SHP77 treated with DMSO at 0.1 percent for 48 hours (cell line): ENCODE data around the gene NEBL.
"Not testable (repeated sequence)": the region's sequence is repeated elsewhere in the genome, so short reads cannot be mapped to it uniquely, and the experiment has no call there.

ENCODE experiments used
- DNase-seq: peaks from one replicate; lab custom pipeline; 2025; lab: John Stamatoyannopoulos, UW

The NEBL gene, protein sequence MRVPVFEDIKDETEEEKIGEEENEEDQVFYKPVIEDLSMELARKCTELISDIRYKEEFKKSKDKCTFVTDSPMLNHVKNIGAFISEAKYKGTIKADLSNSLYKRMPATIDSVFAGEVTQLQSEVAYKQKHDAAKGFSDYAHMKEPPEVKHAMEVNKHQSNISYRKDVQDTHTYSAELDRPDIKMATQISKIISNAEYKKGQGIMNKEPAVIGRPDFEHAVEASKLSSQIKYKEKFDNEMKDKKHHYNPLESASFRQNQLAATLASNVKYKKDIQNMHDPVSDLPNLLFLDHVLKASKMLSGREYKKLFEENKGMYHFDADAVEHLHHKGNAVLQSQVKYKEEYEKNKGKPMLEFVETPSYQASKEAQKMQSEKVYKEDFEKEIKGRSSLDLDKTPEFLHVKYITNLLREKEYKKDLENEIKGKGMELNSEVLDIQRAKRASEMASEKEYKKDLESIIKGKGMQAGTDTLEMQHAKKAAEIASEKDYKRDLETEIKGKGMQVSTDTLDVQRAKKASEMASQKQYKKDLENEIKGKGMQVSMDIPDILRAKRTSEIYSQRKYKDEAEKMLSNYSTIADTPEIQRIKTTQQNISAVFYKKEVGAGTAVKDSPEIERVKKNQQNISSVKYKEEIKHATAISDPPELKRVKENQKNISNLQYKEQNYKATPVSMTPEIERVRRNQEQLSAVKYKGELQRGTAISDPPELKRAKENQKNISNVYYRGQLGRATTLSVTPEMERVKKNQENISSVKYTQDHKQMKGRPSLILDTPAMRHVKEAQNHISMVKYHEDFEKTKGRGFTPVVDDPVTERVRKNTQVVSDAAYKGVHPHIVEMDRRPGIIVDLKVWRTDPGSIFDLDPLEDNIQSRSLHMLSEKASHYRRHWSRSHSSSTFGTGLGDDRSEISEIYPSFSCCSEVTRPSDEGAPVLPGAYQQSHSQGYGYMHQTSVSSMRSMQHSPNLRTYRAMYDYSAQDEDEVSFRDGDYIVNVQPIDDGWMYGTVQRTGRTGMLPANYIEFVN

DNA sequence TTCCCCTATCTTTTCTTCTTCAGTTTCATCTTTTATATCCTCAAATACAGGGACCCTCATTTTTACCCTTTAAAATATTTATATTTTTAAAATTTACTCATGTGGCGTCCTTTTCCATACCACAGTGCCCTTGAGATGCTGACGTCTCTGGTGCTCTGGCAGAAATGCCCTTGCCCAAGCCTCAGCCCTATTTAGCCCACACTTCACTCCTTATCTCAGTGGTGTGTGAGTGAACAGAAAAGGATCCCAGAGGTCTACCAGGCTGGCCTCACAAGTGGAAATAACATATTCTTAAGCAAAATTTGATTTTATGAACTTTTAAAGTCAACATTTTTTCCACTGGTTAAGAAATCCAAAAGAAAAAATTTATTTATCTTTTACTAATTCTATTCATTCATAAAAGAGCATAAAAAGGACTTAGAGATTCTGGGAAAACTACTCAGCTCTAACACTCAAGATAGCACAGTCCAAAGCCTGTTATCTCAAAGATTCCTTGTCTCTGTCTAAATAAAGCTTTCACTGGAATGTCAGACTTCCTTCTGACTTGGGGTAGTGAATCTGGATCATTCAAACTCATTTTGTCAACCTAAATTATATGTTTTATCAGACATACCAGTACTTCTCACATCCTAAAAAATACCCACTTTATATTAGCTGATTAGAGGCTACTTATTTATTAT is at the start of gene NEBL:
NEBL (minus strand) TSS at position 166 of the 680 bp plus-strand sequence; CDS start at position 60, 106 bp downstream.
- DNase-seq: no peak

DNA sequence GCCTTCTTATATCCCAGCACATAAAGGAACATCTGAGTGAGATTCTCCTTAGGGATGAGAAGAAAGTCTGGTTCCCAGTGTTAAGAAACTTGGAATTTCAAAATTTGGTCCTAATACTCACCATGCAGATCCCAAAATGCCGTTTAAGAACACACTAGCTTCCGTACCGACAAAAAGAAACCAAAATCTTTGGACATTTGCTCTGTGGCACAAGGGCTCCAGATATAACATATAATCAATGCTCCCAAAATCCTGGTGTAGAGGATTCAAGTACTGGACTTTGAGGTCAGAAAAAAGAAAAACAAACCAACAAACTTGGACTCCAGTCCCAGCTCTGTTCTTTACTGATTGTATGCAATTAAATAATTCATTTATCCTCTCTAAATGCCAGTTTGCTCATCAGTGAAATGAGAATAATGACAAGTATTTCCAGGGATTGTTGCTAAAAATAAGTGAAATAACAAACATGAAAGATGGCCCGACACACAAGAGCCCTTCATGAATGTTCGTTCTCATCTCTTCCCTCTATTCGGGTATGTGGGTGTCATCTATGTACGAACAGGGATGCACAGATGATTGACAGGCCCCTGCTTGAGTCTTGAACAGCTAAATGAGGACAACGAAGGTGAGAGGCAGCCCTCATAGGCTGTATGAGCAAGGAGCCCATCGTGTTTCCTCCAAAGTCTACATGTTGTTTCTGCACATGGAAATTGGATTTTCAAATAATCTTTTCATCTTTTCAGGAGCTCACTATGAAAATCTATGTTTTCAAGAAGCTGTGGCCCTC is 48.6 kb upstream of the NEBL start:
- DNase-seq: no peak

DNA sequence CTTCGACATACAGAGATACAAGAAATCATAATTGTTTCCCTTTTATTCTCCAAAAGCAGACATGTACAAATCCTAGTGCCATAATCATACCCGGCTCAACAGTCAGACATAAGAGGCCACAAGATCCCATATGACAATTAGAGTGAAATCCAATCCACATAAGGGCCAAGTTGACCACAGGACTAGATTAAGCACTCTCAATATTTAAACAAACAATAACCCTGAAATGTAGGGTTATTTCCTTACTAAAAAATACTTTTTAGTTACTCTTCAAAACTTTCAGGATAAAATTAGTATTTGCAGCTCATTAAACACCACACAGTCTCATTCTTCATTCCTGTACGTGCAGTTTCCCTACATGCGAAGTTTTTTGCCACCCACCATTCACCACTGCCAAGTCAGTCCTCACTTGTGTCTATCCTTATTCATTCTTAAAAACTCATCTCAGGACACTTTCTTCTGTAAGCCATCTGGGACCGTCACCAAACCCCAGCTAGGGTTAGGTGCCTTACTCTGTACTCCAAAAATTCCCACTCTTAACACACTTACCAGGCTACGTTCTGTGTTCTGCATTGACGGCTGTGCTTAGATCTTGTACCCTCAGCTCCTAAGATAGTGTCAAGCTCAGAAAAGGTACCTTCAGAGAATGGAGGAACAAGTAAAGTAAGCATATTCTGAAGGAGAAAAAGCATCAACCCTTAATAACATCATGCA is 47.8 kb upstream of the NEBL start:
- no peak for DNase-seq

DNA sequence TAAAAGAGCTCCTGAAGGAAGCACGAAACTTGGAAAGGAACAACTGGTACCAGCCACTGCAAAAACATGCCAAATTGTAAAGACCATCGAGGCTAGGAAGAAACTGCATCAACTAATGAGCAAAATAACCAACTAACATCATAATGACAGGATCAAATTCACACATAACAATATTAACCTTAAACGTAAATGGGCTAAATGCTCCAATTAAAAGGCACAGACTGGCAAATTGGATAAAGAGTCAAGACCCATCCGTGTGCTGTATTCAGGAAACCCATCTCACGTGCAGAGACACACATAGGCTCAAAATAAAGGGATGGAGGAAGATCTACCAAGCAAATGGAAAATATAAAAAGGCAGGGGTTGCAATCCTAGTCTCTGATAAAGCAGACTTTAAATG is 42.3 kb upstream of the NEBL start:
- DNase-seq: not testable (repeated sequence)

DNA sequence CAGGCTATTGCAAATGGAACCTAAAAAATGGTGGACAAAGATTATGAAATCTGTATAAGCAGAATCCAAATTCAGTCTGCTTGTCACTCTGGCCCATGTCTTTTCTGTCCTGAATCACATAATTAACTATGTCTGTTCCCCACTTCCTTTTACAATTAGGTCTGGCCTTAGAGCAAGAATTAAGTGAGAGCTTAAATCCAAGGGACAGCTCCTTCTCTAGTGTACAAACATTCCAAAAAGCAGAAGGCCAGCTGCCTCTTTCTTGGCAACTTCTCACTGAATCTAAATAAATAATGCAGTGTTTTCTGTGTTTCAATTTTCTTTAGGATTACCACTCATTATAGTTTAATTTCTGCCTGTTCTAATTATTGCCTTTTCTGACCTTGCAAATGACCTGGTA is 39.3 kb upstream of the NEBL start:
- DNase-seq: no peak

DNA sequence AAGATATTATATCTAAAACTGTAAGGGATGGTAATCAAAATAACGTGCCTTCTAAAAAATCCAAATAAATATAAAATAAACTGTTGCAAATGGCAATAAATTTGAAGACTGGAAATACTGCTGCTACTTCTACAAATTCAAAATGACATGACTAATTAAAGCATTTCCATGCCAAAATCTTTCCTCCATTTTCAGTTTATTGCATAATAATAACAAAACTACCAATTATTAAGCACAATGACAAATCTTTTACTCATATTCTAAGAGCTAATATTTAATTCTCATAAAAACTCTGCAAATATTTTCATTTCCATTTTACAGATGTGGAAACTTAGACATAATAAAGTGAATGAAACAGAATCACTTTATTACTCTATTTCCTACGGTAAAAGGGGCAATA is 38.8 kb upstream of the NEBL start:
- DNase-seq: no peak

DNA sequence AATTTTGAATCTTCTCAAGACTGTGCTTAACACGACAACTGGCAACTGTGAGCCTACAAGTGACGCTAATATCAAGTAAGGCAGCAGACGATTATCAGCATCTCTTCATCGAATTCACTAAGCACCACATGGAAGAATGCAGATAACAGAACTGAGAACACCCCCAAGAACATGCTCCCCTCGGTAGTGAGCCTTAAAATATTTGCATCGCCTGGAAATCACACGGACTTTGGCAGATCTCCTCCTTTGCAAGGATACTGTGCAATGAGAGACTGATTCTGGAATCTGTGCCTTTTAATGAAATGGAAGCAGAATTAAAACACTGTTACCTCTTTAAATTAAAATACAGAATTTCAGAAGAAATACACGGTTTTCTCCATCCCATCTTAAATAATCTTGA is 38.2 kb upstream of the NEBL start:
- DNase-seq: no peak

DNA sequence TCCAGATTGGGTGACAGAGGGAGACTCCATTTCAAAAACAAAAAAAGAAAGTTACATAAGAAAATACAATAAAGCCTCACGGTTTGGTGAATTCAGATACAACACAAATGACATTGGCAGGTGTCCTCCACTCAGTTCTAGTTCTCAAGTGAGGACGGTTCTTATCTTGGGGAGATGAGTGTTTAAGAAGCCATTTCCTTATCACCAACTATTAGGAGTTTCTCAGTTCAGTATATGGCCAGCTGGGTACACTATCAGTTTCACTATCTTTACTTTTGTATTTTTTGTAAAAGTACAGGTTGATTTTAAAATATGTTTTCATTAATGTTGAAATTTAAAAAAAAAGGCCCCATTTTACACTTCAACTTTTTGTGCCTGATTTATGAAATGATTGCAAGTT is 36.6 kb upstream of the NEBL start:
- DNase-seq: no peak

DNA sequence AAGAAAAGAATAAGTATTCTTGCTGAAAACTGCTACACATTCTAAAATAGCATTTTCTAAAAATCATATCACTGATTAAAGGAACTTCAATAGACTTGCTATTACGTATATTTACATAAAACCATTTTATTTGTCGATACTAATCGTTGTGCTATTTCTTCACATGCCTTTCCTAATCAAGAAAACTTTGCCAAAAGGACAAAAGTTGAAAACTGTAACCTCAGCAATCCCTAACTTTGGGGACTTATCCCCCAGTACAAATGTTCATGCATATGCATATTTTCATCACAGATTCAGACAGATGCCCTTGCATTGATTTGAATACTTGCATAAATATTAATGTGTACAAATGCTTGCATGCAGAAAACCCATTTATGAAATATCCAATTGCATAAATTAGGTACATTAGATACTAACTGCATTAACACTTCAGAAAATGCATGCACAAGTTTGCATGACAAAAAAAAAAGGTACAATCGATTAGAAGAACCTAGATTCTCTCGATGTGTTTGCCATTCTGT is 35.6 kb upstream of the NEBL start:
- no peak for DNase-seq

DNA sequence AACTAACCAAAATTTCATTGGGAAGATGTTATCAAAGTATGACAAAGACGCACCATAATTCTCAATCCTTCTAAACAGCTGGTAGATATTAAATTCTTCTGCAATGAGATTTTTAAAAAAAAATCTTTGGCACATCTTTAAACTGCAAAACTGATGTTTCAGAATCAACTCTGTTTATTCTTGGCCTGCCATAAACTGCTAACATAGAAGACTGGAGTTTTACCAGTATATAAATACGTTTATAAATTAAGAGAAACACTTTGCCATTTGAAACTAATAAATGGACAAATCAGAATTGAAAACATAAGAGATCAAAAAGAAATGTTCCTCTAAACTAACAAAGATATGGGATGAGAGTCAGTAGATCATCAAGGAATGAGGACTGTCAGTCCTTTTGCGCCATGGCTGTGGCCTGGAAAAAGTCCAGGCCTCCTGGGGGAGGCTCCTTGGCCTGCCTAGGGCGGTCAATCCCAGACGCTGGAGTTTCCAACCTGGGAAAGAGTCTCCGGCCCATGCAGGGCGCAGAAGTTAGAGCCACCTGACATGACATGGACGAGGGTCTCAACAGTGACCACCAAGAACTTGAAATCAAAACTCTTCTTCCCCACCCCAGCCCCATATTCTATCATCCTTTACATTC is 34.2 kb upstream of the NEBL start:
- DNase-seq: no peak

DNA sequence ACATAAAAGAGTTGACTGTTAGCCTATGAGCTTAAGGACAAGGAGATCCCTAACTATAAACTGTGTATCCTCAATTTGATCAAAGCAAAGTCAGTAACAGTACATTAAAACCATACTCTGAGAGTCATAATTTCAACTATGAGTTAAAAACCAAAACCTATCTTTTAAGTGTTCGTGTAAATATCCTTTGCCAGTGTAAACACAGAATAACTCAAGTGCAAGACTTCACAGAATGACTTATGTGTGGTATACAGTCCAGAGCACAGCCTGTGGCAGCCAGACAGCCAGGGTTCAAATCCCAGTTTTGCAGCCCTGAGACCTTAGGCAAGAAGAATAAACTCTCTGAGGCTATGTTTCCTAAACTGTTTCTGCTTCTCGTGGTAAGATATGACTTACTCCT is 30.3 kb upstream of the NEBL start:
- DNase-seq: no peak

DNA sequence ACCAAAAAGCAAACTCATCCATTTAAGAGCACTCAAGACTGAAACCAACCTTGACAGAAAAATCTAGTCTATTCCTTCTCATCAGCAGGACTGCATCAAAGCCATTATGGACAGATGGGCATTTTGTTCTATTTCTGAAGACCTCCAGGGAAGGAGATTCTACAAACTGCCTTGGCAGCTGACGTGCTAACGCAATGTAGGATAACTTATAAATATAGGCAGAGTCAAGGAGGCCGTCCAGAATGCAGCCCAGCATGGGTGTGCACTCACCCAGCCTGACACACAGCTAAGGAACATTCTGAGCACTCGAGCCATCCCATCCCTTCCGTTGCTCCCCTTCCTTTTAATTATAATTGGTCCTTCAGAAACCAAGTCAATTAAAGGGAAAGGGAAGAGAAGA is 25.3 kb upstream of the NEBL start:
- no peak for DNase-seq

DNA sequence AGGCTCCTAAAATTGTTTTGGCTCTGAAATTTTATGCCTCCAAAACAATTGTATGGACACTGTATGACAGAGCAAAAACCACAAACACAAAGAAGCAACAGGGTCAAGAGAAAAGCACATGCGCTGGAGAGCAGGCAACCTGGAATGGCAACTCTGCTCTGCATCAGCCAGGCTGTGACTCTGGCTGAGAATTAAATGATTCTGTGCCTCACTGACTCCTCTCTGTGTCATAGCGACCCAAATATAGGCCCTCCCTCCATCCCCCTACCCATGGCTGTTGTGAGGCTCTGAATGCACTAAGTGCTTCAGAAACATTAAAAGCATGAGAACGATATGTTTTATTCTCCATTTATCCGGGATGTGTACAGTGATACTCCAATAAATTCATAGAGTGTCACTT is 24.9 kb upstream of the NEBL start:
- no peak for DNase-seq

DNA sequence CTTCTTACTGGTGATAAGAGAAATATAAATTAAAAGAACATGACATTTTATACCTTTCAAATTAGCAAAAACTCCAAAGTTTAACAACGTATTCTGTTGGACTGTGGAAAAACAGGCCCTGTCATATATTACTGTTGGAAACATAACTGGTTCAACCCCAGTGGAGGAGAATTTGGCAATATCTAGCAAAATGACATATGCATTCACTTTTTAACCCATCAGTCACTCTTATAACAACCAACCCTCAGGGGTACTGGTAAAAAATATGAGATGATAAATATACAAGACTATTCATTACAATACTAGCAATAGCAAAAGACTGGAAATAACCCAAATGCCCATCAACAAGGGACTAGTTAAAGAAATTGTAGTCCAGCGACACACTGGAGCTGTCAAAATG is 22.9 kb upstream of the NEBL start:
- no peak for DNase-seq

DNA sequence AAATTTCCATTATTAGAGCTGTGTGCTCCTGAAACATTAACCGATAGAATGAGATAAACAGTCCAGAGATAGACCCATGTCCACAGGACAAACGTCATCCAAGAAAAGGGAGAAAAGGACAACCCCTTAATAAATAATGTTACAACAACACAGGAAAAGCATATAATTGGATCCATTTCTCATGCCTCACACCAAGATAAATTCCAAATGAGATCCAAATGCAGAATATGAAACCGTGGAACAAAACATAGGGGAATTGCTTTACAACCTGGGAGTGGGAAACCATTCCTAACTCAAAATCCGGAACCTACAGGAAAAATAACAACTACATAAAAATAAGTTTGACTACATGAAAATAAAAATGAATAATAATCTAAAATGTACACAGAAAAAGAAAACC is 22.4 kb upstream of the NEBL start:
- DNase-seq: no peak

DNA sequence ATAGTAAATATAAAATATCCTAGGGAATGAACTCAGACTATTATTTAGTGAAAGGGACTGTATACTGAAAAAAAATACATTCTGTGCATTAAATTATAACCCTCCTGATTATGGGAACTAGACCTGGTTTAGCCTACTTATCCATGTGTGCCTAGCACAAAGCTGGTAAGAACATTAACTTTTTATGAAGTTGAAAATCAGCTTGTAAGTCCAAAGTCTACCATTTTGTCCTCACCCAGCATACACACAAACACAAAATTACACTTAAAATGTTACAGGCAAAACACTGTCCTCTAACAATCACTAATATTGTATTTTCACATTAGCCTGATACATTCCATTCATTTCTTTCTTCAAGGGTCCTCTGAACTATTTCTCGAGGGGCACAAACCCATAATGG is 19.9 kb upstream of the NEBL start:
- DNase-seq: no peak

DNA sequence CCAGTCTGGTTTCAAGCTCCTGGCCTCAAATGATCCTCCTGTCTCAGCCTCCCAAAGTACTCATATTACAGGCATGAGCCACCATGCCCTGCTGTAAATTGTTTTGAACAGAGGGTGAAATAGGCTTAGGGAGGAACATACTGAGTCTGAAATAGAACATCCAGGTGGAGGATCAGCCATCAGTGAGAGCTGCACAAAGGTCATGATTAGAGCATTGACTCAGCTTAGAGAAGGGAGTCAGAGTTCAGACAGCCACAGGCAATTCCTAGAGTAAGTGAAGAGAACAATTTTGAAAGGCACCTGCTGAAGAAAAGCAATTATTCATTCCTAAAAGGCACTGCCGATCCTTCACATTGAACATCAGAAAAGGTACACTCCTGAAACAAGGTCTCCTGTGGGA is 15.9 kb upstream of the NEBL start:
- no peak for DNase-seq

DNA sequence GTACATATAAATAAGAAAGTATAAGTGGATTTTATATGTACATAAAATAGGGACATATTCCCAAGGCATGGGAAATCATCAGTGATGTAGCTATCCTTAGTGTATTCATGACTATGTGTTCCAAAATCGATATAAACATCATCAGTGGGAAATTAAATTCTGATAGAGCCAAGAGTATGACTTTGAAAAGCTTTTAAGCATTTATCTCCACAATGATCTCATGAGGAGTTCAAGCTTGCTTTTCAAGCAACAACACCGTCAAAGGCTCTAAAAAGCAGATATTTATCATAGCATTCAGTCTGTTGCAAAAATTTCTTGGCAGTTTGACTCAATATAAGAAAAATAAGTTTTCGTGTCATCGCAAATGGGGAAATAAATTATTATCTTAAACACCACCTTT is 14.5 kb upstream of the NEBL start:
- no peak for DNase-seq

DNA sequence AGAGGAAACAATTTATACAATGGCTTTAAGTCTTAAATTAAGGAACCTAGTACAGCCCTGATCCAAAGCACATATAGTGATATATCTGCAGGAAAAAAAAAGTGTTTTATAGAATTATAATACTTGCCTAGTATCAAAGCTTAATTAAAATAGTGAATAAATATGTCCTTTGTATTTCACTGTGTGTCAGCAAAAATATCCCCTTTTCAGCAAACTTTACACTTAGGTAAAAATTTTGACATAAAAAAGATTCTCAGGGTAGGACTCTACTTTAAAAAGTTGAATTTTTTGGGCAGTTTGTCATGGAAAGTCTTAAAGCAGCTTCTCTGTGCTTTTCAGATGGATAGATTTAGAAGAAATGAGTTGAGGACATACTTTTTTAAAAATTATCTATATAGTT is 12.7 kb upstream of the NEBL start:
- no peak for DNase-seq

DNA sequence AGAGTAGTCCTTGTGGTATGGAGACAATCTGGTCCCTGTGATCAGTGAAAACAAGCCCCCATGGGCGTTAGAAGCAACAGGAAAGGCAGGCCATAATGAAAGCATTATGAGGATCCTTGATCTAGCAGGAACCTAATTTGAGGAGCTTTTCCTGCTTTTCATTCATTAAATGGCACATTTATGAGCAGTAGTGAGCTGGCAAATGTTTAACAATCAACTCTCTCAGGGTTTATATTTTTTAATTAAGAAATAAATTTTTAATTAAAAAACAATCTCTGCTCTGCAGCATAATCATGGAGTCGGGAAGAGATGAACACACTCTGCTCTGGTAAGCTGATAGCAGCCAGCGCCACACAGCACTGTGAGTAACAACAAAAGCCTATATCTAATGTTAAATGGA is 11.3 kb upstream of the NEBL start:
- no peak for DNase-seq
